AG04450 (cell line): ENCODE results near the gene CCSER1. TPM values are rescaled to one million over a fixed set of nuclear protein-coding genes. Genes with fewer than 3 reads are reported as not detected.

ENCODE experiments used
- CTCF ChIA-PET: fragments of 300-600, 350-600 bp; formaldehyde crosslinking; extraction: SDS; loops from one replicate; lab custom pipeline; 2022; ENCODE audit warnings: antibody characterized with exemption, inconsistent platforms; lab: Charles Lee
- POLR2A ChIA-PET: fragments of 350-600 bp; formaldehyde crosslinking; extraction: SDS; loops from one replicate; lab custom pipeline; 2021; ENCODE audit warnings: antibody characterized with exemption, inconsistent platforms; lab: Yijun Ruan, JAX
- DNase-seq: peaks from one replicate; pipeline ENCODE4 v3.0.0-alpha.2; 2011; ENCODE audit warnings: low read depth, low spot score
- H3K27ac ChIP-seq: one replicate; pipeline ENCODE4 v1.5.1; 2012; ENCODE audit warnings: low read depth, low read length, control low read depth
- H3K27me3 ChIP-seq: one replicate; pipeline ENCODE4 v1.6.0; 2012; ENCODE audit warnings: low read length; ENCODE audit not compliant: control insufficient read depth, insufficient read depth
- H3K4me3 ChIP-seq: 2 replicates; pipeline ENCODE4 v1.5.1; 2011; ENCODE audit warnings: mild to moderate bottlenecking, low read depth, low read length, control low read depth
- H3K9me3 ChIP-seq: 2 replicates; pipeline ENCODE4 v1.5.1; 2012; ENCODE audit warnings: low read length; ENCODE audit not compliant: control insufficient read depth, insufficient read depth
- polyA plus RNA-seq: library from polyadenylated mRNA; depleted of rRNA; stranded (reverse); fragments of >200 nt; gene quantifications from 2 replicates; pipeline ENCODE4 v1.2.3, GENCODE V29; 2011
- TF ChIP-seq, protein P1 (sequence below): IDR thresholded peaks from 2 replicates; pipeline ENCODE4 v1.5.1; 2011; ENCODE audit warnings: low read depth, low read length, control low read depth, inconsistent platforms

The CCSER1 gene
- polyA plus RNA-seq, 1 experiment: not detected

DNA sequence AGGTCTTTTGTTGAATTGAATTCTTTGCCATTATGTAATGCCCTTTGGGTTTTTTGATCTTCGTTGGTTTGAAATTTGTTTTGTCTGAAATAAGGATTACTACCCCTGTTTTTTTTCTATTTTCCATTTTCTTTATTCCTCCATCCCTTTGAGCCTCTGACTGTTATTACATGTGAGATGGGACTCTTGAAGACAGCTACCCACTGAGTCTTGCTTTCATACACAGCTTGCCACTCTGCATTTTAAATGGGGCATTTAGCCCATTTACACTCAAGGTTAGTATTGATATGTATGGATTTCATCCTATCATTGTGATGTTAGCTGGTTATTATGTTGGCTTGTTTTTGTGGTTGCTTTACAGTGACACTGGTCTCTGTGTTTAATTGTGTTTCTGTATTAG, 1440.4 kb downstream of the CCSER1 start:
- POLR2A ChIA-PET: no interaction called here
- CTCF ChIA-PET: interaction anchor here (0.6 kb wide), 1 partner anchor 386 kb away, joined by 3 read pairs; no protein-coding TSS in a partner anchor

DNA sequence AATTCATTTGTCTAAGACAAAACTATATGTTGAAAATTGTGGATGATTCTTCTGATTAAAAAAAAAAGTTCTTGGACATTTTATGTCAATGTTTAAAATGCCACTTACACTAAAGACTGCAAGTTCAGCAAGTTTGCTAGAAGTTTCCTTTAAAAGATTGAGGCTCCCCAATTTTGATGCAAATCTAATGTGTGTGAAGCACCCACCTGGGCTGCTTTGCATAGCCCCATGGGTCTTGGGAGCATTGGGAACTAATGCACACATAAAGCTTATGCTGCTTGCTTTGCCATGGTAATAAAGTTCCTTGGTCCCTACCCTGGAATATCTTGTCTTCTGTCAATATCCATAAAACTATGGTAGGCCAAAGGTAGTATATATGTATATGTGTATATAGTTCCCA, 1450.7 kb downstream of the CCSER1 start:
- Histone ChIP-seq H3K27ac (no peak overlapping the region), H3K27me3 (no peaks in the 10 kb centered on the region), H3K4me3 (no peak overlapping the region), H3K9me3 (peaks cover 7% of the 10 kb centered on the region; the same call in 1 of the 2 replicates)
- TF ChIP-seq, protein P1, sequence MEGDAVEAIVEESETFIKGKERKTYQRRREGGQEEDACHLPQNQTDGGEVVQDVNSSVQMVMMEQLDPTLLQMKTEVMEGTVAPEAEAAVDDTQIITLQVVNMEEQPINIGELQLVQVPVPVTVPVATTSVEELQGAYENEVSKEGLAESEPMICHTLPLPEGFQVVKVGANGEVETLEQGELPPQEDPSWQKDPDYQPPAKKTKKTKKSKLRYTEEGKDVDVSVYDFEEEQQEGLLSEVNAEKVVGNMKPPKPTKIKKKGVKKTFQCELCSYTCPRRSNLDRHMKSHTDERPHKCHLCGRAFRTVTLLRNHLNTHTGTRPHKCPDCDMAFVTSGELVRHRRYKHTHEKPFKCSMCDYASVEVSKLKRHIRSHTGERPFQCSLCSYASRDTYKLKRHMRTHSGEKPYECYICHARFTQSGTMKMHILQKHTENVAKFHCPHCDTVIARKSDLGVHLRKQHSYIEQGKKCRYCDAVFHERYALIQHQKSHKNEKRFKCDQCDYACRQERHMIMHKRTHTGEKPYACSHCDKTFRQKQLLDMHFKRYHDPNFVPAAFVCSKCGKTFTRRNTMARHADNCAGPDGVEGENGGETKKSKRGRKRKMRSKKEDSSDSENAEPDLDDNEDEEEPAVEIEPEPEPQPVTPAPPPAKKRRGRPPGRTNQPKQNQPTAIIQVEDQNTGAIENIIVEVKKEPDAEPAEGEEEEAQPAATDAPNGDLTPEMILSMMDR: no peak
- ChIA-PET CTCF (no interaction called here), POLR2A (no interaction called here)
- DNase-seq: no peak

More for the DNA sequence above, 1440.4 kb downstream of the CCSER1 start:
- peaks cover 27% of the 10 kb centered on the region; the same call in 1 of the 2 replicates for H3K9me3 ChIP-seq
- H3K27ac ChIP-seq: no peak overlapping the region
- DNase-seq: no peak
- no peak overlapping the region for H3K4me3 ChIP-seq
- TF ChIP-seq, protein P1: no peak
- no peaks in the 10 kb centered on the region for H3K27me3 ChIP-seq

DNA sequence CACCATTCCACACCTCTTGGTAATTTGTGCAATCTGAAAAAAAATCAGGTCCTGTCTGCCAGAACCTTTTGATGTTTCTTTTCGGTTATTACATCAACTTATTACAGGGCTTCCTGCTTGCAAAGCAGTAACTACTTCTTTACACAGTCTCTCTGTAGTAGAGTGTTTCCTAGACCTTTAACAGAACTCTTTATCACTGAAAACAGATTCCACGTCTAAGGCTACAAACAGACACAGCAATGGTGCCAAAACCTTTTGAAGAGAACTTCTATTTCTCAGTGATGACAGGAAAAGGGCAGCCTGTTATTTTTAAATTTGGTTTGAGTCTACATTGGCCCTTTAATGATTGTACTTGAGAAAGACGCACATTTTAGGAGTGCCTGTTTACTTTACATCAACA, 1463.1 kb downstream of the CCSER1 start:
- Histone ChIP-seq H3K9me3 (no peaks in the 10 kb centered on the region), H3K4me3 (no peak overlapping the region), H3K27ac (no peak overlapping the region), H3K27me3 (no peaks in the 10 kb centered on the region)
- POLR2A ChIA-PET: no interaction called here
- TF ChIP-seq, protein P1: no peak
- no peak for DNase-seq
- CTCF ChIA-PET: no interaction called here

DNA sequence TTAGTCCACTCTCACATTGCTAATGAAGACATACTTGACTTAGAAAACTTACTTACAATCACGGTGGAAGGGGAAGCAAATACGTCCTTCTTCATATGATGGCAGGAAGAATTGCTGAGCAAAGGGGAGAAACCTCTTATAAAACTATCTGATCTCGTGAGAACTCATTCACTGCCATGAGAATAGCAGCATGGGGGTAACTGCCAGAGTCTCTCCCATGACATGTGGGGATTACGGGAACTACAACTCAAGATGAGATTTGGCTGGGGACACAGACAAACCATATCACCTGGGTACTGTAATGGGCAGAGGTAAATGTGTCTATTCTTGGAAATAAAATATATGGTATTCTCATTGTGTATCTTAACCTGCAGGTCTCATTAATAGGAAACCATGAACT, 1464.9 kb downstream of the CCSER1 start:
- no peak for DNase-seq
- ChIA-PET CTCF (no interaction called here), POLR2A (no interaction called here)
- no peak overlapping the region for H3K4me3 ChIP-seq
- no peaks in the 10 kb centered on the region for H3K27me3 ChIP-seq
- H3K27ac ChIP-seq: no peak overlapping the region
- TF ChIP-seq, protein P1: no peak
- no peaks in the 10 kb centered on the region for H3K9me3 ChIP-seq

DNA sequence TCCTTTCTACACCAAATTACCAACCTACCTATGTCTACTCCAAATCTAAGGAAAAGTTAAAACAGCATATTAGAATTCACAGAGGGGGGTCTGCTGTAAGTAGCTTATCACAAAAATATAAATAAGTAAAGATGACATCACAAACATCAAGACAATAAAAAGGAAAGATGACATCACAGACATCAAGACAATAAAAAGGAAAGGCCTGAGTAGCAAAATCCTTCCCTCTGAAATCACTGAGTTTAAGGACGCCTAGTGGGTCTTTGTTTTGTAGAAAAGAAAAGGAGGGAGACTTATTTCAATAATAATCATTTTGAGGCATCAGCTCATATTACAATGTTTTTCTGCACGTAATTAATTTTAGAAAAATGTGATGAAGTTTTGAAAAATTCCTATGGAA, 1469.5 kb downstream of the CCSER1 start:
- TF ChIP-seq, protein P1: no peak
- ChIA-PET CTCF (no interaction called here), POLR2A (no interaction called here)
- Histone ChIP-seq H3K4me3 (no peak overlapping the region), H3K27ac (no peak overlapping the region), H3K9me3 (peaks cover 4% of the 10 kb centered on the region; the same call in 1 of the 2 replicates), H3K27me3 (no peaks in the 10 kb centered on the region)
- no peak for DNase-seq
